Neuron (in vitro differentiated cells): Measurements from ENCODE around the gene IL17RA.

Experiments used
- H2AFZ ChIP-seq: one replicate; pipeline ENCODE4 v1.6.1; 2013; ENCODE audit warnings: low read depth, mild to moderate bottlenecking, inconsistent platforms, low read length, moderate library complexity
- H3K27me3 ChIP-seq: one replicate; pipeline ENCODE4 v1.6.1; 2013; ENCODE audit warnings: low read length; ENCODE audit not compliant: insufficient read depth
- H3K36me3 ChIP-seq: one replicate; pipeline ENCODE4 v1.6.1; 2013; ENCODE audit warnings: low read length; ENCODE audit not compliant: insufficient read depth
- H3K4me1 ChIP-seq: one replicate; pipeline ENCODE4 v1.6.1; 2013; ENCODE audit warnings: low read length; ENCODE audit not compliant: insufficient read depth
- H3K4me3 ChIP-seq: 2 replicates; pipeline ENCODE4 v1.5.1; 2013; ENCODE audit warnings: mild to moderate bottlenecking, low read length, moderate library complexity
- H3K9me3 ChIP-seq: one replicate; pipeline ENCODE4 v1.6.1; 2013; ENCODE audit warnings: low read length

Gene IL17RA

DNA sequence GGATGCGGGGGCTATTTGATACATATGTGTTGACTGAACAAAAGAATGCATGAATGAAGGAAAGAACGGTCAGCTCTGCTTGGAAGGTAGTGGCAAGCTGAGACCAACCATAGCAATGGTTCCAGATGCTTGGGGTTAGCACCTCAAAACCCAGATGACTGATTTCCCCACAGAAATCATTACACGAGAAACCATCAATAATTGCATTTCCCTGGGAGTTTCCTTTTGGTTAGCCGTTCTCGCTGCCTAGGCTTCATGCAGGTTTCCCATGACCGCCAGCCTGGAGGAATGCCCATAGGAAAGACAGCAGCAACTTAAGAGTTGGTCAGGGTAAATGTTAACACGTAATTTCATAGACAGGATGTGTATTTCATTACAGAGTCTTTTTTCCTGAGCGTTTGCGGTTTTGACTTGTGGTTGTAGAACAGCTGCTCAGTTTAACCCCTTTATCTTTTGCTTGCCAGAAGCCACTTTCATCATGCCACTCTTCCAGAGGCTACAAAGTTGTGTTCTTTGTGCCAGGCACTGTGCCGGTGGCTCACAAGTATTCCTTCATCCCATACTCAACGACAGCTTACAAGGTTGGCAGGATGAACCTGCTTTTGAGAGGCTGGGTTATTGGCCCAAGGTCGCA is 2.8 kb downstream of the IL17RA start:
- H3K4me3 ChIP-seq = no peak overlapping the region
- H3K9me3 ChIP-seq = no peaks in the 10 kb centered on the region
- no peaks in the 10 kb centered on the region for H3K36me3 ChIP-seq

DNA sequence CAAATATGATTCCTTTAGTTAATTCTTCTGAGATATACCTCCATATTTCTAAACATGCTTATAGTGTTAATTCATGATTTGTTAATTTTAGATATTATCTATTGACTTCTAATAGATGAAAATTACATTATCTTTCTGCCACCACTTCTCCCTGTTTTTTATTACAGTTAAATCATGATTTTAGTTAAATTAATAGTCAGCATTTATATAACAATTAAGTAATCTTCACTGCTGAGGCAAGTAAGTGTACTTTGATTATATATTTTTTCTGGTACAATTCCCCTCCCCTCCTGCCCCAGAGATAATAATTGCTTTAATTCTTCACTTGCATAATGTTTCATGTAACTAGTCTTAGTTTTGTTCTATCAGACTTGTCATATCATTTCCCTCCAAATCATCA is 5.8 kb downstream of the IL17RA start:
- Histone ChIP-seq H3K4me1 (no peaks in the 10 kb centered on the region), H3K9me3 (no peaks in the 10 kb centered on the region), H2AFZ (no peak overlapping the region), H3K4me3 (no peak overlapping the region), H3K36me3 (no peaks in the 10 kb centered on the region), H3K27me3 (no peaks in the 10 kb centered on the region)

More for the DNA sequence above, 2.8 kb downstream of the IL17RA start:
- Histone ChIP-seq H3K4me1 (no peaks in the 10 kb centered on the region), H3K27me3 (no peaks in the 10 kb centered on the region), H2AFZ (no peak overlapping the region)

DNA sequence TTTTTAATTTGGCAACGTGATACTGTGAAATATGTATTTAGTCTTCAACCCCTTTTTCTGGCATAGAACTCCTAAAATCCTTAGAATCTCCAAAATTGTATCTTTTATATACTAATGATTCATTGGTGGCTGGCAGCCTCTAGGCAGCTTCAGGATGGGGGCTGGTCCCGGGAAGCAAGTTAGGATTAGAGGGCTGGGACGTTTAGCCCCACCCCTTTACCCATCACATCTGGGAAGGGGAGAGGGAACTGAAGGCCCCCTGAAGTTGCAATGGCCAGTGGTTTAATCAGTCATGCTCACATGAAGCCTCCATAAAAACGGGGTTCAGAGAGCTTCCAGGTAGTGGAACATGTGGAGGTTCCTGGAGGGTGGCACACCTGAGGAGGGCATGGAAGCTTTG is 7.1 kb downstream of the IL17RA start:
- Histone ChIP-seq H3K9me3 (no peaks in the 10 kb centered on the region), H2AFZ (no peak overlapping the region), H3K36me3 (no peaks in the 10 kb centered on the region), H3K27me3 (no peaks in the 10 kb centered on the region), H3K4me3 (no peak overlapping the region), H3K4me1 (no peaks in the 10 kb centered on the region)

DNA sequence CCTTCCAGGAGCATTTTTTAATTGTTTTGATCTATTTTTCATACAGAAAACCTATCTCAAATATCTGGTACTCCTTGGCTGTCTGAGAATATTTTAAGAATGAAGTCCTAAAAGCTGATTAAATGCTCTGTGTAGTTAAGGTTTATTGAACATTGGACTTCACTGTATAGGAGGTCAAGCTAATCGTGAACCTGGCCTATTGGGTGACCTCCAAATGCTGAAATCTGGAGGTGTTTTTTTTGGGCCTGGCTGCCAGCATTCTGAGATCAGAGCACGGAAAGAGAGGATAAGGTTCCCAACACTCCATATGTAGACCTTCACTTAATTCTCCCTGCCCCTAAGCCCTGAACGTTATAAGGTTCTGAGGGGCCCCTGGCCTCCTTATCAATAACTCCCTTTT is 8.3 kb downstream of the IL17RA start:
- H3K4me1 ChIP-seq = no peaks in the 10 kb centered on the region
- no peak overlapping the region for H3K4me3 ChIP-seq
- H2AFZ ChIP-seq = no peak overlapping the region

DNA sequence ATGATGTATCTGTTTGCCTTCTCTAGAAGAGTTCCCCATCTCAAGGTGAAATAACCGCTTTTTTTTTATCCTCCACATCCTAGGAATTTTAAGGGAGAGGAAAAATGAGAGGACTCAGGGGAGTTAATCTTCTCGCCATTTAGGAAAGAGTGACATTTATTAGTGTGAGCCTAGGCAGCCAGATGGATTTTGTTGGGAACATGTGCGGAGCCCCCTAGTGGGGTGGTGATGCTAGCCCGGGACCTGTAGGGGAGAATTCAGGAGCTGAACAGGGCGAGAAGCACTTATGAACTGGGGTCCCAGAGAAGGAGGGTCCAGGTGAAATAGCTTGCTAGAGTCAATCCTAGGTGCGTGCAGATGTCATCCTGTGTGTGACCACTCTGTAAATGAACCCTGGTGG is 10.7 kb downstream of the IL17RA start:
- Histone ChIP-seq H3K27me3 (no peaks in the 10 kb centered on the region), H3K4me1 (no peaks in the 10 kb centered on the region), H3K9me3 (no peaks in the 10 kb centered on the region), H3K36me3 (peaks cover 21% of the 10 kb centered on the region), H3K4me3 (no peak overlapping the region), H2AFZ (no peak overlapping the region)

More for the DNA sequence above, 8.3 kb downstream of the IL17RA start:
- H3K9me3 ChIP-seq = no peaks in the 10 kb centered on the region
- no peaks in the 10 kb centered on the region for H3K27me3 ChIP-seq
- peaks cover 3% of the 10 kb centered on the region for H3K36me3 ChIP-seq

DNA sequence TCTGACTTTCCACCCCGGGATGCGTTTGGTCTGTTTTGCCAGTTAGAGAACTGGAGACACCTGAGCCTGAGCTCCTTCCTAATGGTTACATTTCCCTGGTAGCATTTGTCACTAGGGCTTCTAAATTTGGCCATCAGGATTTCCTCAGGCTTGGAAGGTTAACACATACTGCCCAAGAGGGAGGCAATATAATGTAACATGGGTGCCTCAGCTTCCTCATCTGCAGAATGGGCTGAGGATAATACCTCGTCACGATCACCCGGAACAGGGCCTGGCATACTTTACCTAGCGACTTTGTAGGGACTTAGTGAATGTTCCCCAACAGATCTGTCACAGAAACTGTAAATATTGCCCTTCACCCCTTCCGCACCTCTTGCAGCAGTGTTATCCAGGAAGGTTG is 11.3 kb downstream of the IL17RA start:
- peaks cover 25% of the 10 kb centered on the region for H3K36me3 ChIP-seq
- no peaks in the 10 kb centered on the region for H3K27me3 ChIP-seq
- H3K4me1 ChIP-seq = no peaks in the 10 kb centered on the region
- H2AFZ ChIP-seq = no peak overlapping the region
- H3K4me3 ChIP-seq = no peak overlapping the region
- H3K9me3 ChIP-seq = no peaks in the 10 kb centered on the region

DNA sequence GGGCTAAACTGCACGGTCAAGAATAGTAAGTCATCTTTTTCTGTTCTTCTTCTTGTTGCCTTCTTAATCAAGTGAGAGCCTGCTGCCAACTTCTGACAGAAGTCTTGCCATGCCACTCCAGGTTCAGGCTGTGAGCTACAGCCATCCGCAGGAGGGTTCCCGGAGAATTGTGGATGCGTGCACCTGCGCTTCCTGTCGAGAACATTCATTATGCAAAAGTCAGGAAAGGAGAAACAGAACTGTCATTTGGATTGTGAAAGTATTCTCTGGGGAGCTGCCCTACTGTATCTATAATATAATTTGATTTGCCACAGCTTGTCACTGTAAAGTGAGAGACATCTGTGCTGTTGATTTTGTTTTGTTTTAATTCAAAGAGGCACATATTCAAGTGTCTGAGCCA is 12.3 kb downstream of the IL17RA start:
- Histone ChIP-seq H3K36me3 (peaks cover 35% of the 10 kb centered on the region), H3K4me3 (no peak overlapping the region), H2AFZ (no peak overlapping the region), H3K4me1 (no peaks in the 10 kb centered on the region), H3K9me3 (no peaks in the 10 kb centered on the region), H3K27me3 (no peaks in the 10 kb centered on the region)

DNA sequence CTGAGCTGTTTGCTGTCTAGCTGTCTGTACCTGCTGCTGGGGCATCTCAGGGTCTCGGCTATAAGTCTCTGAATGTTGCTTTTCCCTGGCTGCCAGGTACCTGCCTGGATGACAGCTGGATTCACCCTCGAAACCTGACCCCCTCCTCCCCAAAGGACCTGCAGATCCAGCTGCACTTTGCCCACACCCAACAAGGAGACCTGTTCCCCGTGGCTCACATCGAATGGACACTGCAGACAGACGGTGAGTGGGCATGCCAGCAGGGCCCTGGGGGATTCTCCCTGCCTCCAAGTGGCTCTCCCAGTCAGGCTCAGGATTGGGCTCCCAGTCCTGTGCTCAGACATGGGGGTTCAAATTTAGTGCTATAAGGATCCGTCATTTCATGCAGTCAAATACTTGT is 12.9 kb downstream of the IL17RA start:
- H3K27me3 ChIP-seq = no peaks in the 10 kb centered on the region
- H3K9me3 ChIP-seq = no peaks in the 10 kb centered on the region
- H3K4me3 ChIP-seq = no peak overlapping the region
- H3K4me1 ChIP-seq = no peaks in the 10 kb centered on the region
- no peak overlapping the region for H2AFZ ChIP-seq
- peaks cover 38% of the 10 kb centered on the region for H3K36me3 ChIP-seq

DNA sequence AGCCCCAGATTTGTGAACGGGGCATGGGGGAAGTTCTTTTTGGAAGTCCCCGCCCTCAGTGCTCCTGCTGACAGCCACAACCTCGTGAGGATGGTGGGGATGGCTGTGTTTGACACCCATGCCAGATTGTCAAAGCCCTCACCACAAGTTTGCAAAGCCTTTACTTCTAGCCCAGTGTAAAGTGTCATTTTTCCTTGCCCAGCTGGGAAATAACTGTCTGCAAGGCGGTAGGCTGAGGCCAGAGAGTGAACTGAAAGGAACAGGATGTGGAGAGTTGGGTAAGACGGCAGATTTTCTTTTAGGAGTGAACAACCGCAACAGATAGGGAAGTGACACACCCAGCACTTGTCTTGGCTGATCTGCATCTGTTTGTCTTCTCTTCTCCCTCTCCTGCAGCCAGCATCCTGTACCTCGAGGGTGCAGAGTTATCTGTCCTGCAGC is 13.6 kb downstream of the IL17RA start:
- Histone ChIP-seq H3K36me3 (peaks cover 43% of the 10 kb centered on the region), H3K4me1 (no peaks in the 10 kb centered on the region), H3K4me3 (no peak overlapping the region), H3K27me3 (no peaks in the 10 kb centered on the region), H3K9me3 (no peaks in the 10 kb centered on the region), H2AFZ (no peak overlapping the region)

DNA sequence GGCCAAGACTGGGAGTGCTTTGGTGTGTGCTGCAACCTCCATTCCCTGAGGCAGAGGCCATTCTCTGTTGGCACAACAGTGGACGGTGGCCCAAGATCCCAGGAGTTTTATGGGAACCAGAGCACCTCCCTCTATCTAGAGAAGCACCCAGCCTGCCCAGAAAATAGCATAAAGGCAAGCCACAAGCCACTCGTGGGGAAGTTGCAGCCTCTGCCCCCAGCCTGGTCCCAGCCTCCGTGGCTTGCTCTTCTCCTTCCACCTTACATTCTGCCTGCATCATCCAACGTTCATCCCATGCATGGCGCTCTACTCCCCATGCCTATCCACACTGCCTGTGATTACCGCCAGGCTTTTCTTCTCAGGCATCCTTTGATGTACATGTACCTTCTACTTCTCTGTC is 15.8 kb downstream of the IL17RA start:
- H3K4me1 ChIP-seq = no peaks in the 10 kb centered on the region
- no peaks in the 10 kb centered on the region for H3K9me3 ChIP-seq
- no peak overlapping the region for H3K4me3 ChIP-seq
- H2AFZ ChIP-seq = no peak overlapping the region
- H3K27me3 ChIP-seq = no peaks in the 10 kb centered on the region
- peaks cover 45% of the 10 kb centered on the region for H3K36me3 ChIP-seq

DNA sequence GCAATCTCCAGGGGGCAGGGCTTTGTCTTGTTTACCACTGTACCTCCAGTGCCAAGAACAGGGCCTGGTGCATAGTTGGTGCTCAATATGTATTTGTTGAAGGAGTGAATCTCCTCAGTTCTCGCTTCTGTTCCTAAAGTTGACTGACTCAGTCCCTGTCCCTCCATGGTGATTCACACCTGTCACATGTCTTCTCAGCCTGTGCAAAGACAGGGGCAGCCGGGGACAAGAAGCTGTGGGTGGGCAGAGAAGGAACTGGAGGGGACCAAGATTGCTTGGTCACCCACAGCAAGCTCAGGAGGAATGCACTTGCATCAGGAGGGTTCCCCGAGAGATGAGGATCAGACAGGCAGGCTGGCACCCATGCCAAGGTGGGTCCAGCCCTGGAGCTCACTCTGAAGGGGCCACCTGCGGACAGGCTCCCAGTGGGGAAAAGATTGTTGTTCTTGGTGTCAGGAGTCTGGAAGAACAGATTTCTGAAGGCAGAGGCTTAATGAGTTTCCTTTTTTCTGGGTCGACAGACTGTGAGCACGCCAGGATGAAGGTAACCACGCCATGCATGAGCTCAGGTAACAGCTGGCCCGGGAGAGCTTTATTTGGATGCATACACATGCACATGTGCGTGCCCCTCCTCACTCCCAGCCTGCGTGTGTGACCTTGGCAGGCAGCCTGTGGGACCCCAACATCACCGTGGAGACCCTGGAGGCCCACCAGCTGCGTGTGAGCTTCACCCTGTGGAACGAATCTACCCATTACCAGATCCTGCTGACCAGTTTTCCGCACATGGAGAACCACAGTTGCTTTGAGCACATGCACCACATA is 16.9 kb downstream of the IL17RA start:
- Histone ChIP-seq H3K9me3 (no peaks in the 10 kb centered on the region), H3K36me3 (peaks cover 53% of the 10 kb centered on the region), H3K4me3 (no peak overlapping the region), H2AFZ (no peak overlapping the region), H3K4me1 (no peaks in the 10 kb centered on the region), H3K27me3 (no peaks in the 10 kb centered on the region)

DNA sequence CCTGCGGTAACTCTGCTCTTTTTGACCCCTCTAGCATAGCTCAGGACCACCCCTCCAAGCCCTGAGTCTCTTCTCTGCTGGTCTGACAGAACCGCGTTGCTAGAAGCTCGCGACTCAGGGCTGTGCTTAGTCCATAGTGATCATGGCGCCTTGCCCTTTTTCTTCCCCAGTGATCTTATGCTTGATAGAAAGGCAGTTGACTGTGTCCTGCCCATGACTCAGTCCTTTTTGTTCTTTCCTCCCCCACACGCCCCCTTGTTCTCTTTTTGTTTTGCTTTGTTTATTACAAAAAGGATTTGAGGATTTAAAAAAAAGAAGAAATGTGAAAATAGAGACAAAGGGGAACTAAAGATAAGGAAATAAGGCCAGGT is 17.5 kb downstream of the IL17RA start:
- H2AFZ ChIP-seq = no peak overlapping the region
- no peaks in the 10 kb centered on the region for H3K9me3 ChIP-seq
- no peaks in the 10 kb centered on the region for H3K4me1 ChIP-seq
- H3K27me3 ChIP-seq = no peaks in the 10 kb centered on the region
- no peak overlapping the region for H3K4me3 ChIP-seq
- H3K36me3 ChIP-seq = peaks cover 53% of the 10 kb centered on the region

DNA sequence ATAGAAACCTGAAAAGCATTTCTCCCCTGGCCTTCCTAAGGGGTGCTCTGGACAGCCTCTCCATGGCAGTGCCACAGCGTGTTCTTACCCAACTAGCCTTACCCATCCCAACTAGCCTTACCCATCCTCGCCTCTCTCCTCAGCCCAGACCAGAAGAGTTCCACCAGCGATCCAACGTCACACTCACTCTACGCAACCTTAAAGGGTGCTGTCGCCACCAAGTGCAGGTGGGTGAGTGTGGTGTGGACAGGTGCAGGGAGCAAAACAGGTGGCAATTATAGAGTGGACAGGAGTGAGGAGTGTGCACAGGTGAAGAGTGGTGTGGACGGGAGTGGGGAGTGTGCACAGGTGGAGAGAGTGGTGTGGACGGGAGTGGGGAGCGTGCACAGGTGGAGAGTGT is 18.6 kb downstream of the IL17RA start:
- Histone ChIP-seq H3K9me3 (no peaks in the 10 kb centered on the region), H3K36me3 (peaks cover 55% of the 10 kb centered on the region), H3K27me3 (no peaks in the 10 kb centered on the region), H3K4me1 (no peaks in the 10 kb centered on the region), H2AFZ (no peak overlapping the region), H3K4me3 (no peak overlapping the region)
